IPS-NIHi7 (cell line): ENCODE data around the gene RPS28.
A peak's percentile ranks its signal among the peaks of the same experiment; 100 is the strongest.
"Not testable (repeated sequence)": the region's sequence is repeated elsewhere in the genome, so short reads cannot be mapped to it uniquely, and the experiment has no call there.

Experiments used
- DNase-seq: peaks from one replicate; pipeline ENCODE4 v3.0.0; 2012; ENCODE audit warnings: mixed read lengths; ENCODE audit errors: extremely low spot score

RPS28 gene

GRCh38 chr19:8342684-8343482, 21.6 kb downstream of the RPS28 start, which contains the start of gene KANK3:
Gene KANK3, minus strand, starts transcription at chr19:8343262. Its CDS starts 5,434 bp downstream, at chr19:8337828.
- DNase-seq, result peak; percentile 98

GRCh38 chr19:8343483-8343844, 22.2 kb downstream of the RPS28 start:
- DNase-seq, result no peak

GRCh38 chr19:8349629-8350372, 28.5 kb downstream of the RPS28 start:
- DNase-seq, result not testable (repeated sequence)

DNA sequence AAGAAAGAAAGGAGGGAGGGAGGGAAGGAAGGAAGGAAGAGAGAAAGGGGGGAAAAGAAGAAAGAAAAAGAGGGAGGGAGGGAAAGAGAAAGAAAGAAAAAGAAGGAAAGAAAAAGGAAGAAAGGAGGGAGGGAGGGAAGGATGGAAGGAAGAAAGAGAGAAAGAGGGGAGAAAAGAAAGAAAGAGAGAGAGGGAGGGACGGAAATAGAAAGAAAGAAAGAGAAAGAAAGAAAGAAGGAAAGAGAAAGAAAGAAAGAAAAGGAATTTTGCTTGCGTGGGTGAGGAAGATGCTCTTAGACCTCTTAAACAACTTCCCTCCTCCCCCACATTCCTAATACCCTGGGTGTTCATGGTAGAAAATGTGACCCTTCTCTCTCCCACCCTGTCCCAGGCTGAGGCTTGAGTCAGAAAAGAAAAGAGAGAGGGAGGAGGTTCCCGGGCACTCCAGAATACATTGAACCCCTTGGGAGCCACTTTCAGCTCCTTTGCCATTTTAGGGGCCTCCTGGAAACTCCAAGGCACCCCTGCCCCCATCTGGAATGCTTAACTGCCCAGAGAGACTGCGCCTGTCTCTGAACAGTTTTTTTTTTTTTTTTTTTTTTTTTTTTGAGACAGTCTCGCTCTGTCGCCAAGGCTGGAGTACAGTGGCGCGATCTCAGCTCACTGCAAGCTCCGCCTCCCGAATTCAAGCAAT, 31.0 kb downstream of the RPS28 start:
- no peak for DNase-seq

GRCh38 chr19:8352845-8353244, 31.5 kb downstream of the RPS28 start:
- DNase-seq, result not testable (repeated sequence)

GRCh38 chr19:8355631-8356402, 34.5 kb downstream of the RPS28 start:
- no peak for DNase-seq

- DNase-seq, result no peak
Observed at GRCh38 chr19:8357007-8357521, 35.8 kb downstream of the RPS28 start.

DNA sequence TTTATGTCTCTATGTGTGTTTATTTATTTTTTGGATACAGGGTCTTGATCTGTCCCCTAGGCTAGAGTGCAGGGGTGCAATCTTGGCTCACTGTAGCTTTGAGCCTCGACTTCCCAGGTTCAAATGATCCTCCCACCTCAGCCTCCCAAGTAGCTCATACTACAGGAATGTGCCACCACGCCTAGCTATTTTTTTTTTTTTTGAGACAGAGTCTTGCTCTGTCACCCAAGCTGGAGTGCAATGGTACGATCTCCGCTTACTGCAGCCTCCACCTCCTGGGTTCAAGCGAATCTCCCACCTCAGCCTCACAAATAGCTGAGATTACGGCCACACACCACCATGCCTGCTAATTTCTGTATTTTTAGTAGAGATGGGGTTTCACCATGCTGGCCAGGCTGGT, 37.7 kb downstream of the RPS28 start:
- DNase-seq, result no peak

- DNase-seq, result no peak
Observed at GRCh38 chr19:8360196-8360595, 38.9 kb downstream of the RPS28 start.

DNA sequence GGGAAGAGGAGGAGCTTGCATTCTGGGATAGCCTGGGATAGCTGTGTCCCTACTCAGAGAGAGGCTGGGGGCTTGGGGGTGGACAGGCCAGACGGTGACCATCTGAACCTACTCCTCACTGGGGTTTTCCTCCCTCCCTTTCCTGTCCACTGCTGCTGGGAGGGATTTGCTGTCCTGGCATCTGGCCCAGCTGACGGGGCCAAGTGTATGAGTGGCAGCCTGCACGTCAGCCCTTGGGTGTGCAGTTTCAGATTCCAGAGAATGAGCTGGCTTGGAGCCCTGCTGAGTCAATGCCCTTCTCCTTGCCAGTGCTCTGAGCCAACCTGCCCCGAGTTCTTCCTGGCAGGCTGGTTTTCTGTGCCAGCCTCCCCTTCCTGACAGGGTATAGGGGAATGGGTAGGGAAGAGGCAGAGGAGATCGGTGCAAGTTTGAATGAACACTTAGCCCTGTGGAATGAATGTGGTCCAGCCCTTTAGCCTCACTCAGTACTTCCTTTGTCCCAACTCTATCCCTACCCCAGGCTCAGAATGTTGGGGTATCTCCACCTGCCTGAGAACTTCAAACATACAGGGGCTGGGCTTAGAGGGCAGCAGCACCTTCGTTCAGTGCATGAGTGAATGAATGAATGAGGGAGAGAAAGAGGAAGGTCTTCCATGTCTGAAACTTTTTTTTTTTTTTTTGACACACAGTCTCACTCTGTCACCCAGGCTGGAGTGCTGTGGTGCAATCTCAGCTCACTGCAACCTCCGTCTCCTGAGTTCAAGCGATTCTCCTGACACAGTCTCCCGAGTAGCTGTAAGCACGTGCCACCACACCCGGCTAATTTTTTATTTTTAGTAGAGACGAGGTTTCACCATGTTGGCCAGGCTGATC, 40.9 kb downstream of the RPS28 start:
- DNase-seq, result no peak

DNA sequence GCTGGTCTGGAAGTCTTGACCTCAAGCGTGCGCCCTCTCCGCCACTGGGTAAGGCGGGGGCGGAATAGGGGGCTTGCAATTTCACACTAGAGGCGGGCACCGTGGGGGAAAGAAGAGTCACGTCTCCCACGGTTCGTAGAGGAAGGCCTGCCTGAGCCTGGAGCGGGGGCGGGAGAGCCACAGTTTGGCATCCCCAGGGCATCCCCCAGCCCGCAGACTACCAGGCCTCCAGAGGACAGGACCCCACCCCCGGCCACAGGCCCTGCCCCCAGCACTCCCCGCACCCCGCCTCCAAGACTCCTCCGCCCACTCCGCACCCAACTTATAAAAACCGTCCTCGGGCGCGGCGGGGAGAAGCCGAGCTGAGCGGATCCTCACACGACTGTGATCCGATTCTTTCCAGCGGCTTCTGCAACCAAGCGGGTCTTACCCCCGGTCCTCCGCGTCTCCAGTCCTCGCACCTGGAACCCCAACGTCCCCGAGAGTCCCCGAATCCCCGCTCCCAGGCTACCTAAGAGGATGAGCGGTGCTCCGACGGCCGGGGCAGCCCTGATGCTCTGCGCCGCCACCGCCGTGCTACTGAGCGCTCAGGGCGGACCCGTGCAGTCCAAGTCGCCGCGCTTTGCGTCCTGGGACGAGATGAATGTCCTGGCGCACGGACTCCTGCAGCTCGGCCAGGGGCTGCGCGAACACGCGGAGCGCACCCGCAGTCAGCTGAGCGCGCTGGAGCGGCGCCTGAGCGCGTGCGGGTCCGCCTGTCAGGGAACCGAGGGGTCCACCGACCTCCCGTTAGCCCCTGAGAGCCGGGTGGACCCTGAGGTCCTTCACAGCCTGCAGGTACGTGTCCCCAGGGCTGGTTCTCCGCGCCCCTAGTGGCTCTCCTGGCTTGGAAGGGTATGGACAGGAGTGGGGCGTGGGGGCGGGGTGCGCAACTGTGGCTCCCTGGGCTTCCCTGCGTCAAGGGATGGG, 42.8 kb downstream of the RPS28 start, which contains the start of gene ANGPTL4:
Gene ANGPTL4, plus strand, starts transcription at position 353 of the 969 bp plus-strand sequence. Its CDS starts 167 bp downstream, at position 520.
- peak; percentile 84 for DNase-seq

- DNase-seq, result peak; percentile 8
Observed at GRCh38 chr19:8366121-8366581, 44.9 kb downstream of the RPS28 start.

DNA sequence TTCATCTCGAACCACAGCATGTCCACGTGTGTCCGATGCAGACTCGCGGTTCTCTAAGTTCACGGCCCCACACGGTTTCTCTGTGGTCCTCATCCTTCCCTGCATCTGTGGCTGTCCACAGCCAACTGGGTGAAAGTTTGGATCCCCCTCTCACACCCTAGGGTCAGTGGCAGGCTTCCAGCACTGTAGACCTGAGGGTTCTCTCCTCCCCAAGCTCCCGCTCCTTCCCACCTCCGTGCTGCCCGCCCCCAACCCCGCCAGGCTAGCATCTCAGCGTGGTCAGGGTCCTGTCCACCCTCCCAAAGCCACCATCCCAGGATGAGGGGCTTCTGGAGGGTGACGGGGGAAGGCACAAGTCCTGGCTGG, 45.6 kb downstream of the RPS28 start:
- no peak for DNase-seq

- DNase-seq, result peak; percentile 87
Observed at GRCh38 chr19:8367327-8368001, 46.2 kb downstream of the RPS28 start.

- no peak for DNase-seq
Observed at GRCh38 chr19:8370176-8371010, 49.1 kb downstream of the RPS28 start.

DNA sequence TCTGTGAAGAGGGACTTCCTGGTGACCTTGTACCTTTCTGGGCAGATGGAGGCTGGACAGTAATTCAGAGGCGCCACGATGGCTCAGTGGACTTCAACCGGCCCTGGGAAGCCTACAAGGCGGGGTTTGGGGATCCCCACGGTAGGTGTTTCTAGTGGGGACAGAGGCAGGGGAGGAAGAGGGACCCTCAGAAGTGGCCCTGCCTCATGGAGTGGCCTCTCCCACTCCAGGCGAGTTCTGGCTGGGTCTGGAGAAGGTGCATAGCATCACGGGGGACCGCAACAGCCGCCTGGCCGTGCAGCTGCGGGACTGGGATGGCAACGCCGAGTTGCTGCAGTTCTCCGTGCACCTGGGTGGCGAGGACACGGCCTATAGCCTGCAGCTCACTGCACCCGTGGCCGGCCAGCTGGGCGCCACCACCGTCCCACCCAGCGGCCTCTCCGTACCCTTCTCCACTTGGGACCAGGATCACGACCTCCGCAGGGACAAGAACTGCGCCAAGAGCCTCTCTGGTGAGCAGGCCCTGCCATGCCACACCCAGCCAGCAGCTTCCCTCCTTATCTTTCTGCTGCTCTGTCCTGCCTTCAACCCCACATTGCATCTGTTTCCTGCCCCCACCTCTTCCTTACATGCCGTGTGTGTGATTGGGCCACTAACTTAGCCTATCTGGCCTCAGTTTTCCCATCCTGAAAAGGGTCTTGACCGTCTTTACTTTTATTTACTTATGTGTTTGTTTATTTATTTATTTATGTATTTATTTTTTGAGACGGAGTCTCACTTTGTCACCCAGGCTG, 49.9 kb downstream of the RPS28 start:
- DNase-seq, result no peak
